HEK293 (cell line): ENCODE data around the gene LDB1.

Experiments used
- CTCF ChIA-PET: fragments of 350-600 bp; formaldehyde crosslinking; extraction: SDS; loops from one replicate; lab custom pipeline; 2021; ENCODE audit warnings: antibody characterized with exemption; lab: Yijun Ruan, JAX
- POLR2A ChIA-PET: fragments of 300-600 bp; formaldehyde crosslinking; extraction: SDS; loops from one replicate; lab custom pipeline; 2020; ENCODE audit warnings: antibody characterized with exemption, inconsistent platforms; lab: Yijun Ruan, JAX
- H3K27ac ChIP-seq: fragments of 200-500 bp; sonication (Bioruptor generic); 2 replicates; pipeline ENCODE4 v1.5.1; 2014; ENCODE audit warnings: low read depth, low read length, control low read depth, inconsistent platforms; ENCODE audit errors: extremely low read depth
- H3K36me3 ChIP-seq, 2 experiments: fragments of 200-500 bp in 1 of 2; sonication (Bioruptor generic) in 1 of 2; 1 replicate in 1 of 2; 2 replicates in 1 of 2; pipeline ENCODE4 v1.5.1; 2014 to 2017; ENCODE audit warnings: inconsistent platforms in 2 of 2, low read length in 2 of 2; ENCODE audit not compliant: control insufficient read depth in 2 of 2, insufficient read depth in 1 of 2
- H3K4me1 ChIP-seq: fragments of 200-500 bp; sonication (Bioruptor generic); 2 replicates; pipeline ENCODE4 v1.5.1; 2014; ENCODE audit warnings: mild to moderate bottlenecking, low read length, inconsistent platforms; ENCODE audit not compliant: control insufficient read depth, insufficient read depth
- H3K4me3 ChIP-seq: 2 replicates; pipeline ENCODE4 v1.5.1; 2011; ENCODE audit warnings: low read depth, mild to moderate bottlenecking, control low read depth, low read length, moderate library complexity
- H3K9me3 ChIP-seq: fragments of 200-500 bp; sonication (Bioruptor generic); 2 replicates; pipeline ENCODE4 v1.5.1; 2014; ENCODE audit warnings: low read depth, low read length, inconsistent platforms; ENCODE audit not compliant: control insufficient read depth, insufficient read depth
- GLI4 ChIP-seq: fragments of 450-650 bp; formaldehyde crosslinking; IDR thresholded peaks from 2 replicates; pipeline ENCODE4 v1.5.1; 2016; ENCODE audit warnings: missing biosample characterization, missing genetic modification characterization
- KLF16 ChIP-seq: fragments of 450-650 bp; formaldehyde crosslinking; IDR thresholded peaks from 2 replicates; pipeline ENCODE4 v1.5.1; 2017; ENCODE audit warnings: missing biosample characterization, missing genetic modification characterization
- PRDM10 ChIP-seq: fragments of 450-650 bp; formaldehyde crosslinking; IDR thresholded peaks from 2 replicates; pipeline ENCODE4 v1.5.1; 2016; ENCODE audit warnings: missing biosample characterization, missing genetic modification characterization
- REST ChIP-seq: fragments of 450-650 bp; formaldehyde crosslinking; IDR thresholded peaks from 2 replicates; pipeline ENCODE4 v1.5.1; 2016; ENCODE audit warnings: missing biosample characterization, missing genetic modification characterization
- ZFP3 ChIP-seq: fragments of 450-650 bp; formaldehyde crosslinking; IDR thresholded peaks from 2 replicates; pipeline ENCODE4 v1.5.1; 2016; ENCODE audit warnings: low read depth, missing biosample characterization, missing genetic modification characterization
- ZNF23 ChIP-seq: fragments of 450-650 bp; formaldehyde crosslinking; IDR thresholded peaks from 2 replicates; pipeline ENCODE4 v1.5.1; 2016; ENCODE audit warnings: missing biosample characterization, missing genetic modification characterization, borderline replicate concordance
- ZNF350 ChIP-seq: fragments of 450-650 bp; formaldehyde crosslinking; IDR thresholded peaks from 2 replicates; pipeline ENCODE4 v1.5.0; 2017; ENCODE audit warnings: missing biosample characterization, mild to moderate bottlenecking, missing genetic modification characterization
- ZNF48 ChIP-seq: fragments of 450-650 bp; formaldehyde crosslinking; IDR thresholded peaks from 2 replicates; pipeline ENCODE4 v1.5.1; 2016; ENCODE audit warnings: missing biosample characterization, missing genetic modification characterization
- ZNF544 ChIP-seq: fragments of 450-650 bp; formaldehyde crosslinking; IDR thresholded peaks from 2 replicates; pipeline ENCODE4 v1.5.0; 2017; ENCODE audit warnings: missing biosample characterization, missing genetic modification characterization
- ZNF548 ChIP-seq: fragments of 450-650 bp; formaldehyde crosslinking; IDR thresholded peaks from 2 replicates; pipeline ENCODE4 v1.5.1; 2016; ENCODE audit warnings: missing biosample characterization, missing genetic modification characterization
- ZNF629 ChIP-seq: fragments of 450-650 bp; formaldehyde crosslinking; IDR thresholded peaks from 2 replicates; pipeline ENCODE4 v1.5.1; 2017; ENCODE audit warnings: missing biosample characterization, missing genetic modification characterization
- ZNF785 ChIP-seq: fragments of 450-650 bp; formaldehyde crosslinking; IDR thresholded peaks from 2 replicates; pipeline ENCODE4 v1.5.1; 2016; ENCODE audit warnings: missing biosample characterization, missing genetic modification characterization
- ZNF830 ChIP-seq: fragments of 450-650 bp; IDR thresholded peaks from 2 replicates; pipeline ENCODE4 v1.5.0; 2018; ENCODE audit warnings: missing biosample characterization, missing genetic modification characterization, low read depth, mild to moderate bottlenecking, moderate library complexity
- TF ChIP-seq, protein P1 (sequence below): fragments of 450-650 bp; IDR thresholded peaks from 2 replicates; pipeline ENCODE4 v1.5.1; 2018; ENCODE audit warnings: missing biosample characterization, missing genetic modification characterization
- TF ChIP-seq, protein P2 (sequence below): fragments of 450-650 bp; formaldehyde crosslinking; IDR thresholded peaks from 2 replicates; pipeline ENCODE4 v1.5.1; 2016; ENCODE audit warnings: missing biosample characterization, missing genetic modification characterization
- TF ChIP-seq, protein P3 (sequence below): fragments of 450-650 bp; formaldehyde crosslinking; IDR thresholded peaks from 2 replicates; pipeline ENCODE4 v1.5.1; 2017; ENCODE audit warnings: missing biosample characterization, missing genetic modification characterization
- TF ChIP-seq, protein P4 (sequence below): fragments of 450-650 bp; formaldehyde crosslinking; IDR thresholded peaks from 2 replicates; pipeline ENCODE4 v1.5.1; 2017; ENCODE audit warnings: missing biosample characterization, missing genetic modification characterization

The LDB1 gene

GRCh38 chr10:102151774-102152544, 31.8 kb upstream of the LDB1 start, which contains the start of gene NOLC1 (continued):
- peak; percentile 99 for TF ChIP-seq ZNF629 (tag by site-specific recombination)
- no peak for TF ChIP-seq GLI4 (tag by site-specific recombination)
- TF ChIP-seq, protein P1, sequence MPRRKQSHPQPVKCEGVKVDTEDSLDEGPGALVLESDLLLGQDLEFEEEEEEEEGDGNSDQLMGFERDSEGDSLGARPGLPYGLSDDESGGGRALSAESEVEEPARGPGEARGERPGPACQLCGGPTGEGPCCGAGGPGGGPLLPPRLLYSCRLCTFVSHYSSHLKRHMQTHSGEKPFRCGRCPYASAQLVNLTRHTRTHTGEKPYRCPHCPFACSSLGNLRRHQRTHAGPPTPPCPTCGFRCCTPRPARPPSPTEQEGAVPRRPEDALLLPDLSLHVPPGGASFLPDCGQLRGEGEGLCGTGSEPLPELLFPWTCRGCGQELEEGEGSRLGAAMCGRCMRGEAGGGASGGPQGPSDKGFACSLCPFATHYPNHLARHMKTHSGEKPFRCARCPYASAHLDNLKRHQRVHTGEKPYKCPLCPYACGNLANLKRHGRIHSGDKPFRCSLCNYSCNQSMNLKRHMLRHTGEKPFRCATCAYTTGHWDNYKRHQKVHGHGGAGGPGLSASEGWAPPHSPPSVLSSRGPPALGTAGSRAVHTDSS (tag by site-specific recombination) = peak; percentile 56
- no peak for TF ChIP-seq ZNF548 (tag by site-specific recombination)
- peak; percentile 98 for TF ChIP-seq PRDM10 (tag by site-specific recombination)
- TF ChIP-seq ZNF830 = no peak
- no peak for TF ChIP-seq ZNF350 (tag by site-specific recombination)
- no peak for TF ChIP-seq ZNF48 (tag by site-specific recombination)
- TF ChIP-seq ZNF544 (tag by site-specific recombination) = no peak
- peak; percentile 60; the same call in 1 of the 2 replicates for TF ChIP-seq ZNF785 (tag by site-specific recombination)
- TF ChIP-seq KLF16 = peak; percentile 97
- TF ChIP-seq ZNF23 (tag by site-specific recombination) = no peak
- TF ChIP-seq, protein P2, sequence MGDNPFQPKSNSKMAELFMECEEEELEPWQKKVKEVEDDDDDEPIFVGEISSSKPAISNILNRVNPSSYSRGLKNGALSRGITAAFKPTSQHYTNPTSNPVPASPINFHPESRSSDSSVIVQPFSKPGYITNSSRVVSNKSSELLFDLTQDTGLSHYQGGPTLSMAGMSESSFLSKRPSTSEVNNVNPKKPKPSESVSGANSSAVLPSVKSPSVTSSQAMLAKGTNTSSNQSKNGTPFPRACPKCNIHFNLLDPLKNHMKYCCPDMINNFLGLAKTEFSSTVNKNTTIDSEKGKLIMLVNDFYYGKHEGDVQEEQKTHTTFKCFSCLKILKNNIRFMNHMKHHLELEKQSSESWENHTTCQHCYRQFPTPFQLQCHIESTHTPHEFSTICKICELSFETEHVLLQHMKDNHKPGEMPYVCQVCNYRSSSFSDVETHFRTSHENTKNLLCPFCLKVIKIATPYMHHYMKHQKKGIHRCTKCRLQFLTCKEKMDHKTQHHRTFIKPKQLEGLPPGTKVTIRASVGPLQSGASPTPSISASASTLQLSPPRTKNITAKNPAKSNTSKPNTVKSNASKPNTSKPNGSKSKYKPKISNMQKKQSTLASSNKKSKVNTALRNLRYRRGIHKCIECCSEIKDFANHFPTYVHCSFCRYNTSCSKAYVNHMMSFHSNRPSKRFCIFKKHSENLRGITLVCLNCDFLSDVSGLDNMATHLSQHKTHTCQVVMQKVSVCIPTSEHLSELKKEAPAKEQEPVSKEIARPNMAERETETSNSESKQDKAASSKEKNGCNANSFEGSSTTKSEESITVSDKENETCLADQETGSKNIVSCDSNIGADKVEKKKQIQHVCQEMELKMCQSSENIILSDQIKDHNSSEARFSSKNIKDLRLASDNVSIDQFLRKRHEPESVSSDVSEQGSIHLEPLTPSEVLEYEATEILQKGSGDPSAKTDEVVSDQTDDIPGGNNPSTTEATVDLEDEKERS (tag by site-specific recombination) = no peak
- TF ChIP-seq, all 188 proteins: peak for 79

DNA sequence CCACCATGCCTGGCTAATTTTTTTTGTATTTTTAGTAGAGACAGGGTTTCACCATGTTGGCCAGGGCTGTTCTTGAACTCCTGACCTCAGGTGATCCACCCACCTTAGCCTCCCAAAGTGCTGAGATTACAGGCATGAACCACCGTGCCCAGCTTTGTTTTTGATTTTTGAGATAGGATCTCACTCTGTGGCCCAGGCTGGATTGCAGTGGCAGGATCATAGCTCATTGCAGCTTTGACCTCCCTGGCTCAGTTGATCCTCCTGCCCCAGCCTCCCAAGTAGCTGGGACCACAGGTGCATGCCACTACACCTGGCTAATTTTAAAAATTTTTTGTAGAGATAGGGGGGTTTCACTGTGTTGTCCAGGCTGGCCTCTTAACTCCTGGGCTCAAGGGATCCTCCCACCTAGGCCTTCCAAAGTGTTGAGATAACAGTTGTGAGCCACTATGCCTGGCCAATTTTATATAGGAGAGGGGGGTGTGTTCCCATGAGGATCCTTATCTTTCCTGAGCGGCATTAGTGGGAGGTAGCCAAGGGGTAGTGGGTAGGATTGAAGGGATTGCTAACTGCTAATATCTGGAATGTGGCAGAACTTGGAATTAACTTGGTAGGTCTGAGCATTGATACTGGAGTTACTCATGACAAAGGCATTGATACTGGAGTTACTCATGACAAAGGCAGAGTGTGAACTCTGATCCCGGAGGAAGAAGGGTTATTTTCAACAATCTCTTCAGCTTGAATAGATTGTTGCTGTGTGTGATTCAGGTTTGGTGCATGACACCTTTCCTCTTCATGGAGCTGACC, 31.0 kb upstream of the LDB1 start:
- Histone ChIP-seq H3K36me3 (peaks cover 39 to 63% of the 10 kb centered on the region in 2 experiments), H3K9me3 (no peaks in the 10 kb centered on the region), H3K27ac (peak overlapping the region; percentile 73), H3K4me3 (peak overlapping the region; percentile 33), H3K4me1 (peaks cover 2% of the 10 kb centered on the region; the same call in 1 of the 2 replicates)
- CTCF ChIA-PET = interaction anchor here (1.0 to 5.0 kb wide), 4 partner anchors 18 to 433 kb away, joined by 3 to 31 read pairs (median 4); no protein-coding TSS in a partner anchor
- POLR2A ChIA-PET = interaction anchor here (0.6 to 1.6 kb wide), 8 partner anchors 13 to 270 kb away, joined by 3 to 11 read pairs (median 3); partner anchors contain the start of genes FBXL15 and PPRC1
- TF ChIP-seq, protein P3, sequence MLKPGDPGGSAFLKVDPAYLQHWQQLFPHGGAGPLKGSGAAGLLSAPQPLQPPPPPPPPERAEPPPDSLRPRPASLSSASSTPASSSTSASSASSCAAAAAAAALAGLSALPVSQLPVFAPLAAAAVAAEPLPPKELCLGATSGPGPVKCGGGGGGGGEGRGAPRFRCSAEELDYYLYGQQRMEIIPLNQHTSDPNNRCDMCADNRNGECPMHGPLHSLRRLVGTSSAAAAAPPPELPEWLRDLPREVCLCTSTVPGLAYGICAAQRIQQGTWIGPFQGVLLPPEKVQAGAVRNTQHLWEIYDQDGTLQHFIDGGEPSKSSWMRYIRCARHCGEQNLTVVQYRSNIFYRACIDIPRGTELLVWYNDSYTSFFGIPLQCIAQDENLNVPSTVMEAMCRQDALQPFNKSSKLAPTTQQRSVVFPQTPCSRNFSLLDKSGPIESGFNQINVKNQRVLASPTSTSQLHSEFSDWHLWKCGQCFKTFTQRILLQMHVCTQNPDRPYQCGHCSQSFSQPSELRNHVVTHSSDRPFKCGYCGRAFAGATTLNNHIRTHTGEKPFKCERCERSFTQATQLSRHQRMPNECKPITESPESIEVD (tag by site-specific recombination) = no peak
- TF ChIP-seq REST (tag by site-specific recombination) (no peak), ZFP3 (tag by site-specific recombination) (no peak)
- TF ChIP-seq, protein P4, sequence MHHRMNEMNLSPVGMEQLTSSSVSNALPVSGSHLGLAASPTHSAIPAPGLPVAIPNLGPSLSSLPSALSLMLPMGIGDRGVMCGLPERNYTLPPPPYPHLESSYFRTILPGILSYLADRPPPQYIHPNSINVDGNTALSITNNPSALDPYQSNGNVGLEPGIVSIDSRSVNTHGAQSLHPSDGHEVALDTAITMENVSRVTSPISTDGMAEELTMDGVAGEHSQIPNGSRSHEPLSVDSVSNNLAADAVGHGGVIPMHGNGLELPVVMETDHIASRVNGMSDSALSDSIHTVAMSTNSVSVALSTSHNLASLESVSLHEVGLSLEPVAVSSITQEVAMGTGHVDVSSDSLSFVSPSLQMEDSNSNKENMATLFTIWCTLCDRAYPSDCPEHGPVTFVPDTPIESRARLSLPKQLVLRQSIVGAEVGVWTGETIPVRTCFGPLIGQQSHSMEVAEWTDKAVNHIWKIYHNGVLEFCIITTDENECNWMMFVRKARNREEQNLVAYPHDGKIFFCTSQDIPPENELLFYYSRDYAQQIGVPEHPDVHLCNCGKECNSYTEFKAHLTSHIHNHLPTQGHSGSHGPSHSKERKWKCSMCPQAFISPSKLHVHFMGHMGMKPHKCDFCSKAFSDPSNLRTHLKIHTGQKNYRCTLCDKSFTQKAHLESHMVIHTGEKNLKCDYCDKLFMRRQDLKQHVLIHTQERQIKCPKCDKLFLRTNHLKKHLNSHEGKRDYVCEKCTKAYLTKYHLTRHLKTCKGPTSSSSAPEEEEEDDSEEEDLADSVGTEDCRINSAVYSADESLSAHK (tag by site-specific recombination) = no peak
